Stomach (tissue), 9 donors: Measurements from ENCODE around the gene ERCC8. TPM values are rescaled to one million over a fixed set of nuclear protein-coding genes. Genes with fewer than 3 reads are reported as not detected.

Source experiments
- DNase-seq, 2 donors: peaks; one replicate each; pipeline versions ENCODE4 v3.0.0 to v3.0.0-alpha.2; 2013 to 2019
- H3K27ac ChIP-seq, 5 donors: fragments of 200-600 bp in 4 of 5; sonication (generic) in 4 of 5; one replicate each; pipeline ENCODE4 v1.5.1; 2013 to 2019; ENCODE audit warnings: mild to moderate bottlenecking in 1 of 5, moderate library complexity in 1 of 5
- H3K27me3 ChIP-seq, 3 donors: fragments of 200-600 bp; sonication (generic); one replicate each; pipeline ENCODE4 v1.5.1; 2017 to 2019; ENCODE audit warnings: mixed run types in 1 of 3
- H3K36me3 ChIP-seq, 4 donors: fragments of 200-600 bp; sonication (generic); 1 replicate in 3 of 4; 2 replicates in 1 of 4; pipeline ENCODE4 v1.5.1; 2016 to 2019
- H3K4me1 ChIP-seq, 4 donors: fragments of 200-600 bp; sonication (generic); one replicate each; pipeline ENCODE4 v1.5.1; 2016 to 2019
- H3K4me3 ChIP-seq, 4 donors: fragments of 200-600 bp; sonication (generic) in 3 of 4; one replicate each; pipeline ENCODE4 v1.5.1; 2016 to 2019; ENCODE audit warnings: mild to moderate bottlenecking in 1 of 4
- H3K9me3 ChIP-seq, 4 donors: fragments of 200-600 bp; sonication (generic); one replicate each; pipeline ENCODE4 v1.5.1; 2016 to 2019
- EP300 ChIP-seq: sonication (generic); formaldehyde crosslinking; IDR thresholded peaks from one replicate; pipeline ENCODE4 v1.6.1; 2017; ENCODE audit warnings: antibody characterized with exemption
- POLR2A ChIP-seq, 4 donors: fragments of 450-650 bp; IDR thresholded peaks; one replicate each; pipeline ENCODE4 v1.6.1; 2016; ENCODE audit warnings: antibody characterized with exemption in 4 of 4, control low read depth in 2 of 4, mild to moderate bottlenecking in 1 of 4, moderate library complexity in 1 of 4
- POLR2AphosphoS5 ChIP-seq, 3 donors: sonication (generic); formaldehyde crosslinking; IDR thresholded peaks; one replicate each; pipeline ENCODE4 v1.6.1; 2016; ENCODE audit warnings: antibody characterized with exemption in 3 of 3
- intact Hi-C: fragments of 100-400 bp; cut with DNase I; formaldehyde crosslinking; loops from one replicate; pipeline ENCODE4 v1.15.1; 2023; ENCODE audit warnings: low total_unique reads
- polyA plus RNA-seq, 3 donors: library from polyadenylated mRNA; stranded (reverse); fragments of 200-250 nt; gene quantifications; one replicate each; pipeline ENCODE4 v1.2.3, GENCODE V29; 2013
- total RNA-seq, 5 donors: library from RNA; depleted of rRNA; stranded (reverse); fragments of >200 nt; gene quantifications; one replicate each; pipeline versions ENCODE4 v1.1.0 to v1.2.3, GENCODE V29; 2014 to 2016
- TF ChIP-seq, protein P1 (sequence below), 7 experiments: fragments of 450-650 bp in 4 of 7; fragments of 200-600 bp in 3 of 7; sonication (generic) in 3 of 7; IDR thresholded peaks; one replicate each; pipeline ENCODE4 v1.5.1; 2016 to 2019; ENCODE audit warnings: antibody characterized with exemption in 7 of 7, control low read depth in 2 of 7, mild to moderate bottlenecking in 1 of 7
- donor health status: healthy with polysubstance abuse.
- donor health status: Bipolar disorder and iron deficiency.
- donor health status: healthy.

The ERCC8 gene
- total and polyA plus RNA-seq, 8 donors, result 3.5 to 19.1 (median 5.6) TPM; not detected in 2

DNA sequence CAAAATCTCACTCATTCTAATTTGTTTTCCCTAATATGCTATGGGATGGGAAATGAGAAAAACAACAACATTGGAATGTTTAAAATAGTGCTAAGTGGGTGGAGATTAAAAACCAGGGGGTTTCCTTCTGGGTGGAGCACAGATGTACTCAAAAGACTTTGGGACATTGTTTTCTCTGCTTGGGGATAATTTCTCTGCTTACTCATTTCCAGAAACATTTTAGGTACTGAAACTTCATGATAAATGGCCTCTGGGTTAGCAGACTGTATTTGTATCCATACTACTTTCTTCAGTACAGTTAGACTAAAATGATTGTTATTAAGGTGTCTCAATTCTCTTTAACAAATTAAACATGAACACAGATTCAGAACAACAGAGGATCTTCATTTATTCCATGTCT, 118.2 kb downstream of the ERCC8 start:
- intact Hi-C loops, result no loop called here
- no peaks in the 10 kb centered on the region for H3K9me3 ChIP-seq
- H3K4me1 ChIP-seq, result no peaks in the 10 kb centered on the region
- H3K36me3 ChIP-seq, result no peaks in the 10 kb centered on the region
- no peak for DNase-seq
- no peak overlapping the region for H3K27ac ChIP-seq
- TF ChIP-seq EP300 (no peak), POLR2AphosphoS5 (IDR thresholded peaks at IDR 0.05) (no peak), POLR2A (IDR thresholded peaks at IDR 0.05) (no peak)
- TF ChIP-seq, protein P1, sequence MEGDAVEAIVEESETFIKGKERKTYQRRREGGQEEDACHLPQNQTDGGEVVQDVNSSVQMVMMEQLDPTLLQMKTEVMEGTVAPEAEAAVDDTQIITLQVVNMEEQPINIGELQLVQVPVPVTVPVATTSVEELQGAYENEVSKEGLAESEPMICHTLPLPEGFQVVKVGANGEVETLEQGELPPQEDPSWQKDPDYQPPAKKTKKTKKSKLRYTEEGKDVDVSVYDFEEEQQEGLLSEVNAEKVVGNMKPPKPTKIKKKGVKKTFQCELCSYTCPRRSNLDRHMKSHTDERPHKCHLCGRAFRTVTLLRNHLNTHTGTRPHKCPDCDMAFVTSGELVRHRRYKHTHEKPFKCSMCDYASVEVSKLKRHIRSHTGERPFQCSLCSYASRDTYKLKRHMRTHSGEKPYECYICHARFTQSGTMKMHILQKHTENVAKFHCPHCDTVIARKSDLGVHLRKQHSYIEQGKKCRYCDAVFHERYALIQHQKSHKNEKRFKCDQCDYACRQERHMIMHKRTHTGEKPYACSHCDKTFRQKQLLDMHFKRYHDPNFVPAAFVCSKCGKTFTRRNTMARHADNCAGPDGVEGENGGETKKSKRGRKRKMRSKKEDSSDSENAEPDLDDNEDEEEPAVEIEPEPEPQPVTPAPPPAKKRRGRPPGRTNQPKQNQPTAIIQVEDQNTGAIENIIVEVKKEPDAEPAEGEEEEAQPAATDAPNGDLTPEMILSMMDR (IDR thresholded peaks at IDR 0.05), result no peak
- no peak overlapping the region for H3K4me3 ChIP-seq
- no peaks in the 10 kb centered on the region for H3K27me3 ChIP-seq

Other genes with a start within 250 kb of the ERCC8 start
- gene DEPDC1B, start 244.9 kb downstream of the ERCC8 start, total RNA-seq, result 10 to 100 TPM in 1 of 5 donors, 1 to 10 TPM in 2, under 1 TPM in 1, not detected in 1; 0.14 to 40.6 (median 4.3) TPM
- 1 to 10 TPM; 1.7 to 2.3 (median 1.9) TPM for gene DEPDC1B, start 244.9 kb downstream of the ERCC8 start, polyA plus RNA-seq
- gene ELOVL7, start 100.8 kb downstream of the ERCC8 start, total RNA-seq, result 10 to 100 TPM in 1 of 5 donors, 1 to 10 TPM in 2, not detected in 2; 1.2 to 12.7 (median 3.3) TPM
- 1 to 10 TPM in 2 of 3 donors, under 1 TPM in 1; 0.31 to 1.7 (median 1.6) TPM for gene ELOVL7, start 100.8 kb downstream of the ERCC8 start, polyA plus RNA-seq
- gene NDUFAF2, start 135 bp upstream of the ERCC8 start, total RNA-seq, result 10 to 100 TPM in 4 of 5 donors, 1 to 10 TPM in 1; 3.5 to 34.8 (median 15.2) TPM
- gene NDUFAF2, start 135 bp upstream of the ERCC8 start, polyA plus RNA-seq, result 10 to 100 TPM; 45.6 to 61.9 (median 59.1) TPM
- 10 to 100 TPM; 21.6 to 60.8 (median 25.2) TPM for gene SMIM15, start 217.4 kb upstream of the ERCC8 start, total RNA-seq
- gene SMIM15, start 217.4 kb upstream of the ERCC8 start, polyA plus RNA-seq, result 10 to 100 TPM; 22.2 to 44.3 (median 34.6) TPM